Rectal smooth muscle tissue (tissue), 1 donor: ENCODE measurements around the gene CRIP1.

ENCODE experiments used
- H3K27ac ChIP-seq: one replicate; pipeline ENCODE4 v1.7.0; 2013; ENCODE audit warnings: low read depth, low read length, inconsistent platforms
- H3K27me3 ChIP-seq: one replicate; pipeline ENCODE4 v1.7.0; 2013; ENCODE audit warnings: low read length; ENCODE audit not compliant: control insufficient read depth, insufficient read depth
- H3K36me3 ChIP-seq: one replicate; pipeline ENCODE4 v1.7.0; 2013; ENCODE audit warnings: low read length; ENCODE audit not compliant: control insufficient read depth, insufficient read depth
- H3K4me1 ChIP-seq: one replicate; pipeline ENCODE4 v1.7.0; 2013; ENCODE audit warnings: low read length; ENCODE audit not compliant: control insufficient read depth, insufficient read depth
- H3K4me3 ChIP-seq: one replicate; pipeline ENCODE4 v1.7.0; 2013; ENCODE audit warnings: low read length
- H3K9ac ChIP-seq: one replicate; pipeline ENCODE4 v1.7.0; 2013; ENCODE audit warnings: low read length

CRIP1 gene

DNA sequence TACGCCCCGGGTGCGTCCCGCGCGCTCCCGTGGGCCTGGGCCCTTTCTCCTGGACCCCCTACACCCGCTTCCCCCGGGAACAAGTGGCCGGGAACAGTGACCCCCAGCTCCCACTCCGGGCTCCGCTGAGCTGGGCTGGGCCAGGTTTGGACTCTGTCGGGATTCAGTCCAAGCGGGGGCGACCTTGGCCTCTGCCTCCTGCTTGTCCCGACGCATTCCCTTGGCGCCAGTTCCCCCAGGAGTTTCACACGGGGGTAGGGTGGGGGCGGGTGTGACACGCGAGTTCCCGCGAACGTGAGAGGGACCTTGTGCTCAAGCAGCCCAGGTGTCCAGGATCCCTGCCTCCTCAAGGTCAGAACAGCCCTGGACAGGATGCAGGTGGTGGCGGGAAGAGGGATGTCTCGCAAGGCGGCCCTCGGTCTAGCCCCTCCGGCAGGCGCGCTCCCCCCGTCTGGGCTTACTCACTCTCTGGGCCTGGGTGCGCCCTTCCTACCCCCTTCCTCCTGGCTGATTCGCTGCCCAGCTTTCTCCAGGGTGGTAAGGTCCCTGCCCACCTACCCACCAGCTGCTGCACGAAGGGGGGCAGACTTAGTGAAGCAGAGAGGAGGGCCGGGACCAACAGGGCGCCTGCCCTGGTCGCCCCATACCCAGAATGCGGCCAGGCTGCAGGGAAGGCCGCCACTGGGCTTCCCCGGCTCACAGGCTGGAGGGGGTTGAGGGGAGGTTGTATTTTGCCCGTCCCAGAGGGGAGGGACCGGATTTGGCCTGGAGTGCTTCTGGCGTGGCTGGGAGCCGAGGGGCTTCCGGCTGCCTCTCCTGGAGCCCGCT lies 11.2 kb upstream of the CRIP1 start:
- Histone ChIP-seq H3K36me3 (no peaks in the 10 kb centered on the region), H3K4me1 (peaks cover 5% of the 10 kb centered on the region), H3K9ac (peak overlapping the region; percentile 3)

GRCh38 chr14:105476097-105476830 lies 10.4 kb upstream of the CRIP1 start:
- H3K27me3 ChIP-seq: peaks cover 15% of the 10 kb centered on the region
- H3K9ac ChIP-seq: peak overlapping the region; percentile 36
- H3K4me1 ChIP-seq: peaks cover 11% of the 10 kb centered on the region
- H3K36me3 ChIP-seq: no peaks in the 10 kb centered on the region
- H3K27ac ChIP-seq: peak overlapping the region; percentile 82
- peak overlapping the region; percentile 50 for H3K4me3 ChIP-seq

More for the DNA sequence above, 11.2 kb upstream of the CRIP1 start:
- Histone ChIP-seq H3K27ac (peak overlapping the region; percentile 82), H3K4me3 (peak overlapping the region; percentile 50), H3K27me3 (peaks cover 15% of the 10 kb centered on the region)

- peaks cover 15% of the 10 kb centered on the region for H3K27me3 ChIP-seq
- H3K36me3 ChIP-seq: no peaks in the 10 kb centered on the region
- H3K9ac ChIP-seq: no peak overlapping the region
- peaks cover 16% of the 10 kb centered on the region for H3K4me1 ChIP-seq
- H3K4me3 ChIP-seq: peak overlapping the region; percentile 50
- peak overlapping the region; percentile 82 for H3K27ac ChIP-seq
Measured at GRCh38 chr14:105476831-105477659, 9.6 kb upstream of the CRIP1 start.

DNA sequence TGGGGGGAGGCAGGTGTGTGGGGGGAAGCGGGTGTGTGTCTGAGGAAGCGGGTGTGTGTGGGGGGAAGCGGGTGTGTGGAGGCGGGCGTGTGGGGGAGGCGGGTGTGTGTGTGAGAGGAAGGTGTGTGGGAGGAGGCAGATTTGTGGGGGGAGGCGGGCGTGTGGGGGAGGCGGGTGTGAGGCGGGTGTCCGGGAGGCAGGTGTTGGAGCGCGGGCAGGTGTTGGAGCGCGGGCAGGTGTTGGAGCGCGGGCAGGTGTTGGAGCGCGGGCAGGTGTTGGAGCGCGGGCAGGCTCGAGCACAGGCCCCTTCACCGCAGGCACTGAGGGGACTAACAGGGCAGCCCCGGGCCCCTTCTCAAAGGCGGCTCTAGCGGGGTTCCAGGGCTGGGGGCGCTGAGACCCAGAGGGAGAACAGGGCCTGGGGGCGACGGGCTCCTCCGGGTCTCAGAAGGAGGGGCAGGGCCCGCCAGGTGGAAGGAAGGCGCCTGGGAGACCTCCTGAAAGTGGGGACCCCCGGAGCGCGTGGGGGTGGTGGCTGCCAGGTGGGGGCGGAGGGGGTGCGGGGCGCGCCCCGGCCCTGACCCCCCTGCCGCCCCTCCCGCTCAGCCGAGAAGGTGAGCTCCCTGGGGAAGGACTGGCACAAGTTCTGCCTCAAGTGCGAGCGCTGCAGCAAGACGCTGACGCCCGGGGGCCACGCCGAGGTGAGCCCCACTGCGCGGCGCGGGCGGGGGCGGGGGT lies 8.9 kb upstream of the CRIP1 start:
- peaks cover 15% of the 10 kb centered on the region for H3K27me3 ChIP-seq
- H3K9ac ChIP-seq: no peak overlapping the region
- no peak overlapping the region for H3K27ac ChIP-seq
- no peaks in the 10 kb centered on the region for H3K36me3 ChIP-seq
- H3K4me3 ChIP-seq: no peak overlapping the region
- peaks cover 24% of the 10 kb centered on the region for H3K4me1 ChIP-seq

DNA sequence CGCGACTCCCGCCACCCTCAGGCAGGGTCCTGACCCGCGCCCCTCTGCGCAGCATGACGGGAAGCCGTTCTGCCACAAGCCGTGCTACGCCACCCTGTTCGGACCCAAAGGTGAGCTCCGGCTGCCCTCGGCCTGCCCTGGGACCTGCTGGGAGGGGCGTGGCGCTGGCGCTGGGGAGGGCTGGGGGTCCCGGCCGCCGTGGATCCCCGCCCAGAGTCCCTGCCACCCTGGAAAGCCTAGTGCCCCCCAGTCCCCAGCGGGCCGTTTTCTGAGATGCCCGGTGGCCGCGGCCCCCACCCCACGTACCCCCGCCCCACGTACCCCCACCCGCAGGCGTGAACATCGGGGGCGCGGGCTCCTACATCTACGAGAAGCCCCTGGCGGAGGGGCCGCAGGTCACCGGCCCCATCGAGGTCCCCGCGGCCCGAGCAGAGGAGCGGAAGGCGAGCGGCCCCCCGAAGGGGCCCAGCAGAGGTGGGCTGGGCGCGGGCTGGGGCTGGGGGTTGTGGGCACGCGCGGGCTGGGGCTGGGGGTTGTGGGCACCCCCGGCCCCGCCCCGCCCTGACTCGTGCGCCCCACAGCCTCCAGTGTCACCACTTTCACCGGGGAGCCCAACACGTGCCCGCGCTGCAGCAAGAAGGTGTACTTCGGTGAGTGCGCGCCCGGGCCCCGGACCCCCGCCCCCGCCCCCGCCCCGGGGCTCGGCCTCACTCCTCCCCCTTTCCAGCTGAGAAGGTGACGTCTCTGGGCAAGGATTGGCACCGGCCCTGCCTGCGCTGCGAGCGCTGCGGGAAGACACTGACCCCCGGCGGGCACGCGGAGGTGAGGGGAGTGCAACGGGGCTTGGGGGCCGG lies 8.1 kb upstream of the CRIP1 start:
- H3K27ac ChIP-seq: no peak overlapping the region
- H3K4me1 ChIP-seq: peaks cover 29% of the 10 kb centered on the region
- no peaks in the 10 kb centered on the region for H3K36me3 ChIP-seq
- H3K27me3 ChIP-seq: peaks cover 15% of the 10 kb centered on the region
- no peak overlapping the region for H3K9ac ChIP-seq
- H3K4me3 ChIP-seq: no peak overlapping the region

DNA sequence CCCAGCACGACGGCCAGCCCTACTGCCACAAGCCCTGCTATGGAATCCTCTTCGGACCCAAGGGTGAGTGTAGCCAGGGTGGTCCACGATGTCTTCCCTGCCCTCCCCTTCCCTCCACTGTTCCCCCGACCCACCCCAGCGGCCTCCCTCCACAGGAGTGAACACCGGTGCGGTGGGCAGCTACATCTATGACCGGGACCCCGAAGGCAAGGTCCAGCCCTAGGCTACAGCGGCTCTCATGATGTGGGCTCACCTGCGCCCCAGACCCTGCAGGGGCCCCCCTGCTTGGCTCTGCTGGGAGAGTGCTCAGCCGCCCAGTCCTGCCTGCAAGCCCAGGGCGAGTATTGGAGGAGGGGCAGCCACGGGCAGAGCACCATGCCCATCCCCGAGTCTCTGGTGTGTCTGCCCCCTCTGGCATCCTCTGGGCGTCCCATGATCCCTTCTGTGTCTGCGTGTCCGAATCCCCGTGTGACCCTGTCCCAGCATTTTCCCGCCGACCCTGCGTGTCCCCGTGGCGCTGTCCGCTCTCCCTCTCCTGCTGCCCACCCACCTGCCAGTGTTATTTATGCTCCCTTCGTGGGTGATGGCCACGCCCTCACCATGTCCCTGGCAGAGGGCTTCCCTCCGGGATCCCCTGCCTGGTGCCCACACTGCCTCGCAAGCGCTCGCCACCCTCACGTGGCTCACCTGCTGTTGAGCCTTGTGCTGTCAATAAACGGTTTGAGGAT lies 7.1 kb upstream of the CRIP1 start:
- Histone ChIP-seq H3K27me3 (peaks cover 15% of the 10 kb centered on the region), H3K9ac (no peak overlapping the region), H3K27ac (peak overlapping the region; percentile 98), H3K4me3 (no peak overlapping the region), H3K4me1 (peaks cover 33% of the 10 kb centered on the region), H3K36me3 (no peaks in the 10 kb centered on the region)

DNA sequence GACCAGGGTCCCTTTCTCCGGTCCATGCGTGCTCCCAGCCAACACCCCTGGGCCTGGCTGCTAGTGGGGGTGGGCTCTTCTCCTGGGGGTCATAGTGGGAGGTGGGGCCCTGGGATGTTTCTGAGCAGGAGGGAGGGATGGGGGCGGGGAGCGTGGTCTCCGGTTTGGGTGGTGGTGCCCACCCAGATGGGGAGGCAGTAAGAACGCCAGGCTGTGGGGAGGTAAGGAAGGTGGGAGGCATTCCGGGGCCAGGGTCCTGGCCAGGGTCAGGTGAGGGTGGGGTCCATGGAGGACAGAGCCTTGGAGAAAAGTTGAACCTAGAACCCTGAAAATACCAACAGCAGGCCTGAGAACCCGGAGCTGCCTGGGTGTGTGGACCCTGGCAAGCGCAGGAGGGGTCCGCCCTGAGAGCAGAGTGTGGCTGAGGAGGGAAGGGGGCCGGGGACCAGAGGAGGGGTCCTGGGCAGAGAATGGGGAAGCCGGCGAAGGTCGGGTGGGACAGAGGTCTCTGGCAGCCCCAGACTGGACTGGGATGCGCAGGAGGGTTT lies 6.4 kb upstream of the CRIP1 start:
- H3K27me3 ChIP-seq: peaks cover 13% of the 10 kb centered on the region
- no peak overlapping the region for H3K9ac ChIP-seq
- H3K27ac ChIP-seq: peak overlapping the region; percentile 98
- no peaks in the 10 kb centered on the region for H3K36me3 ChIP-seq
- peaks cover 33% of the 10 kb centered on the region for H3K4me1 ChIP-seq
- H3K4me3 ChIP-seq: peak overlapping the region; percentile 87

- Histone ChIP-seq H3K9ac (peak overlapping the region; percentile 90), H3K27ac (peak overlapping the region; percentile 98), H3K4me3 (peak overlapping the region; percentile 87), H3K27me3 (peaks cover 13% of the 10 kb centered on the region), H3K36me3 (no peaks in the 10 kb centered on the region), H3K4me1 (peaks cover 32% of the 10 kb centered on the region)
Measured at GRCh38 chr14:105480807-105481801, 5.6 kb upstream of the CRIP1 start.

DNA sequence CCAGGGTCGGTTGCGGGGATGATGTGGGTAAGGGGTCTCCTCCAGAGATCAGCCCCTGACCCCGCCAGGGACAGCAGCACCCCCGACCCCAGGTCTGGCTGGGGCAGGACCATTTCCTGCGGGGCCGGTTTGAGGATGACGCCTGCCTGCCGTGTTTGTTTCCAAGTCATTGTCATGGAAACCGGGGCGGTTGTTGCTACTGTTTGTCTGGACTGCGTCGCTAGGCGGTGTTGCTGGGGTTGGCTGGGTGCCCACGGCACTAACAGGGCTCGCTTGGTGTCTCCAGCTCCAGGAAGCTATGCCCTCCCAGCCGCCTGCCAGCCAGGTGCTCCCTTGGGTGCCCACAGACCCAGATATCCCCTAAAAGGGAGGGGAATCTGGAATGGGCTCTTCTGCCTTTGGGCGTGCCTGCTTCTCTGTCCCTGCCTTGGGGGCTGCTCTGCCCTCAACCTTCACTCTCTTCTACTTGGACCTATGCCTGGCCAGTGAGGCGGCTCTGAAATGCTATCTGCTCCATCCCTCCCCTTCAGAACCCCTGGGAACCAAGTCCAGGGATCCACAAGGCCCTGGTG lies 4.7 kb upstream of the CRIP1 start:
- Histone ChIP-seq H3K4me3 (peak overlapping the region; percentile 51), H3K36me3 (no peaks in the 10 kb centered on the region), H3K9ac (peak overlapping the region; percentile 68), H3K27ac (peak overlapping the region; percentile 98), H3K4me1 (peaks cover 28% of the 10 kb centered on the region), H3K27me3 (peaks cover 9% of the 10 kb centered on the region)
